K562 (cell line): Measurements from ENCODE around the gene PDHX.
"Not testable (repeated sequence)": the region's sequence is repeated elsewhere in the genome, so short reads cannot be mapped to it uniquely, and the experiment has no call there.

Source experiments
- FOXA1 ChIP-seq: fragments of 450-650 bp; IDR thresholded peaks from 2 replicates; pipeline ENCODE4 v1.6.1; 2016; ENCODE audit warnings: mild to moderate bottlenecking, borderline replicate concordance
- RNF2 ChIP-seq: sonication (generic); IDR thresholded peaks from 2 replicates; pipeline ENCODE4 v1.6.1; 2016
- TF ChIP-seq, protein P1 (sequence below), 3 experiments: IDR thresholded peaks in 2 of 3; conservative IDR thresholded peaks in 1 of 3; 2 replicates each; pipeline ENCODE4 v1.5.1; 2011 to 2012; ENCODE audit warnings: low read length in 3 of 3, mild to moderate bottlenecking in 3 of 3, control low read depth in 2 of 3, improper control_type of control experiment in 1 of 3, inconsistent platforms in 1 of 3, low read depth in 1 of 3, mixed read lengths in 1 of 3, moderate library complexity in 1 of 3; ENCODE audit not compliant: insufficient read depth in 2 of 3

DNA sequence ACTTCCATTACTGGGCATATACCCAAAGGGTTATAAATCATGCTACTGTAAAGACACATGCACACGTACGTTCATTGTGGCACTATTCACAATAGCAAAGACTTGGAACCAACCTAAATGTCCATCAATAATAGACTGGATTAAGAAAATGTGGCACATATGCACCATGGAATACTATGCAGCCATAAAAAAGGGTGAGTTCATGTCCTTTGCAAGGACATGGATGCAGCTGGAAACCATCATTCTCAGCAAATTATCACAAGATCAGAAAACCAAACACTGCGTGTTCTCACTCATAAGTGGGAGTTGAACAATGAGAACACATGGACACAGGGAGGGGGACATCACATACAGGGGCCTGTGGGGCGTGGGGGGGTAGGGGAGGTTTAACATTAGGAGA is 111.6 kb downstream of the PDHX start:
- not testable (repeated sequence) for TF ChIP-seq RNF2, FOXA1
- TF ChIP-seq, protein P1, sequence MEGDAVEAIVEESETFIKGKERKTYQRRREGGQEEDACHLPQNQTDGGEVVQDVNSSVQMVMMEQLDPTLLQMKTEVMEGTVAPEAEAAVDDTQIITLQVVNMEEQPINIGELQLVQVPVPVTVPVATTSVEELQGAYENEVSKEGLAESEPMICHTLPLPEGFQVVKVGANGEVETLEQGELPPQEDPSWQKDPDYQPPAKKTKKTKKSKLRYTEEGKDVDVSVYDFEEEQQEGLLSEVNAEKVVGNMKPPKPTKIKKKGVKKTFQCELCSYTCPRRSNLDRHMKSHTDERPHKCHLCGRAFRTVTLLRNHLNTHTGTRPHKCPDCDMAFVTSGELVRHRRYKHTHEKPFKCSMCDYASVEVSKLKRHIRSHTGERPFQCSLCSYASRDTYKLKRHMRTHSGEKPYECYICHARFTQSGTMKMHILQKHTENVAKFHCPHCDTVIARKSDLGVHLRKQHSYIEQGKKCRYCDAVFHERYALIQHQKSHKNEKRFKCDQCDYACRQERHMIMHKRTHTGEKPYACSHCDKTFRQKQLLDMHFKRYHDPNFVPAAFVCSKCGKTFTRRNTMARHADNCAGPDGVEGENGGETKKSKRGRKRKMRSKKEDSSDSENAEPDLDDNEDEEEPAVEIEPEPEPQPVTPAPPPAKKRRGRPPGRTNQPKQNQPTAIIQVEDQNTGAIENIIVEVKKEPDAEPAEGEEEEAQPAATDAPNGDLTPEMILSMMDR (IDR thresholded peaks at IDR 0.05 in 2 of 3, conservative IDR thresholded peaks at IDR 0.05 in 1 of 3; ENCODE audit: insufficient read depth in 2 of 3, low read depth in 1 of 3, low read length in 3 of 3): not testable (repeated sequence)
